PC-3 (cell line): ENCODE data around the gene UBE2B.

Experiments used
- CTCF ChIP-seq: fragments of 300-600 bp; sonication (generic); conservative IDR thresholded peaks from 2 replicates; pipeline ENCODE4 v1.5.1; 2017; ENCODE audit warnings: antibody characterized with exemption, low read depth, mild to moderate bottlenecking, low read length
- EZH2 ChIP-seq: fragments of 300-600 bp; sonication (generic); IDR thresholded peaks from one replicate; pipeline ENCODE4 v1.6.1; 2017; ENCODE audit warnings: antibody characterized with exemption, mild to moderate bottlenecking, low read length; ENCODE audit not compliant: unreplicated experiment

- TF ChIP-seq CTCF, result no peak
- no peak for TF ChIP-seq EZH2
Observed at GRCh38 chr5:134438721-134439123, 67.4 kb downstream of the UBE2B start.
